Measurements from ENCODE around the gene LRSAM1.

LRSAM1 gene

DNA sequence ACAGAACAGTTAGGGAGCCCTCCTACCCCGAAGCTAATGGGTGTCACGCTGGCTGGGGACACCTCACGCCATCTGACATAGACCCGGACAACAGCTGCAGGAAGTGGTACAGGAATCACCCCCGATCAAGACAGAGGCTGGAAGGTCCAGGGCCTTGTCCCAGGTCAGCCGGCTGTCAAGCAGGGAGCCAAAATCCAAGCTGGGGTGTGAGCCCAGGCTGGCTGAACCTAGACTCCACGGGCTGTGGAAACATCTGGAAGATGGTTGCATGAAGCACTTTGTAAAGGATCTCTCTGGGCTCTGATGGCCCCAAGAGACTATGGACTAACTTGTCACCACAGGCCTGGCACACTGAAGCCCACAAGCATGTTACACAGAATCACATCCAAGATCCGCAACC lies 91.9 kb downstream of the LRSAM1 start:
- no peaks in the 10 kb centered on the region for H3K36me3 ChIP-seq (replicated peaks in 1 of 2; ENCODE audit: control insufficient read depth in 2 of 2, insufficient read depth in 2 of 2, low read length in 2 of 2)

DNA sequence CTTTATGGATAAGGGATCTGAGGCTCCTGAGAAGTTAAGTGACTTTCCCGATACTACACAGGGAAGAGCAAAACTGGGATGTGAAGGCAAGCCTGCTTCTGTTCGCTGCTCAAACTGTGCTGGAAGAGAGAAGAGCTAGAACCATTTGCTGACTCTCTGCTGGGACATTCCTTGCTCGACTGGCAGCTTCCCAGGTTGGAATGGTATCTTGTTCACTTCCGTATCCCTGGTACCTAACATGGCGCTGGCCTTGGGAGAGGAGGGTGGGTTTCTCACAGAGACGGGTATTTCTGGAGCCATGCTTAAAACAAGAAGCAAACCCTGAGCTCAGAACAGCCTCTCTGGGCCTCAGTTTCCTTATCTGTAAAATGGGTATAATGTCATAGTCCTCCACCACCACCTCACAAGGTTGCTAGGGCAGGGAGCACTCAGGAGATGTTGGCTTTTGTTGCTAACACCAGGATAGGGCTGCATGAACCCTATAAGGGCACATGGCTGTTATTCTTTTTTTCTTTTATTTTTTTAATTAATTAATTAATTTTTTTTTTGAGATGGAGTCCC lies 92.7 kb downstream of the LRSAM1 start:
- H3K14ac ChIP-seq (ENCODE audit: low read length) = no peak overlapping the region
- no peak overlapping the region for H2BK15ac ChIP-seq (ENCODE audit: low read length)
- H3K27ac ChIP-seq (replicated peaks; ENCODE audit: low read length) = no peak overlapping the region
- H2BK12ac ChIP-seq (ENCODE audit: low read length) = no peak overlapping the region
- H3K9me3 ChIP-seq (replicated peaks in 1 of 2; ENCODE audit: control insufficient read depth in 2 of 2, insufficient read depth in 1 of 2, low read depth in 1 of 2, low read length in 2 of 2) = no peaks in the 10 kb centered on the region
- H3K36me3 ChIP-seq (replicated peaks in 1 of 2; ENCODE audit: control insufficient read depth in 2 of 2, insufficient read depth in 2 of 2, low read length in 2 of 2) = no peaks in the 10 kb centered on the region
- H3K4ac ChIP-seq (ENCODE audit: low read length) = no peak overlapping the region
- DNase-seq (ENCODE audit: low spot score) = no peak
- no peak overlapping the region for H4K91ac ChIP-seq (ENCODE audit: low read depth, low read length, poor library complexity)
- no peak overlapping the region for H2BK120ac ChIP-seq (ENCODE audit: low read depth, low read length)
- no CpG with 5 or more reads among the region's 6 CpGs for WGBS, 2 donors (ENCODE audit: extremely low coverage in 2 of 2, insufficient read length in 2 of 2, insufficient replicate concordance in 1 of 2)
- no peak overlapping the region for H3K4me3 ChIP-seq (ENCODE audit: low read length in 2 of 2)
- H2BK5ac ChIP-seq (ENCODE audit: low read length) = no peak overlapping the region
- peaks cover 18% of the 10 kb centered on the region for H3K79me1 ChIP-seq (ENCODE audit: low read depth, low read length)
- H2AFZ ChIP-seq (ENCODE audit: low read length) = no peak overlapping the region
- H3K27me3 ChIP-seq (ENCODE audit: control insufficient read depth in 3 of 3, insufficient read depth in 3 of 3, low read depth in 1 of 3, low read length in 3 of 3) = no peaks in the 10 kb centered on the region
- H3K18ac ChIP-seq (ENCODE audit: low read length) = no peak overlapping the region
- H3K9ac ChIP-seq (ENCODE audit: low read depth, low read length, poor library complexity) = no peak overlapping the region
- no peak overlapping the region for H3K23ac ChIP-seq (ENCODE audit: low read depth, low read length, poor library complexity)
- H3K4me2 ChIP-seq (ENCODE audit: insufficient read depth, low read length, poor library complexity, severe bottlenecking) = no peak overlapping the region
- no peak overlapping the region for H2AK5ac ChIP-seq (ENCODE audit: low read depth, low read length)
- H4K8ac ChIP-seq (ENCODE audit: low read depth, low read length) = no peak overlapping the region
- peaks cover 6 to 17% of the 10 kb centered on the region in 2 donors for H3K4me1 ChIP-seq (ENCODE audit: control insufficient read depth in 2 of 2, insufficient read depth in 1 of 2, low read depth in 1 of 2, low read length in 2 of 2)

More for the DNA sequence above, 91.9 kb downstream of the LRSAM1 start:
- H2AFZ ChIP-seq (ENCODE audit: low read length) = no peak overlapping the region
- H2BK120ac ChIP-seq (ENCODE audit: low read depth, low read length) = no peak overlapping the region
- no peaks in the 10 kb centered on the region for H3K9me3 ChIP-seq (replicated peaks in 1 of 2; ENCODE audit: control insufficient read depth in 2 of 2, insufficient read depth in 1 of 2, low read depth in 1 of 2, low read length in 2 of 2)
- H3K4me3 ChIP-seq (ENCODE audit: low read length in 2 of 2) = no peak overlapping the region
- peak overlapping the region; percentile 91 for H3K18ac ChIP-seq (ENCODE audit: low read length)
- H2AK5ac ChIP-seq (ENCODE audit: low read depth, low read length) = peak overlapping the region; percentile 74
- no peak overlapping the region for H3K27ac ChIP-seq (replicated peaks; ENCODE audit: low read length)
- H2BK12ac ChIP-seq (ENCODE audit: low read length) = no peak overlapping the region
- H2BK5ac ChIP-seq (ENCODE audit: low read length) = no peak overlapping the region
- H3K27me3 ChIP-seq (ENCODE audit: control insufficient read depth in 3 of 3, insufficient read depth in 3 of 3, low read depth in 1 of 3, low read length in 3 of 3) = no peaks in the 10 kb centered on the region
- peak overlapping the region; percentile 77 for H3K14ac ChIP-seq (ENCODE audit: low read length)
- H4K8ac ChIP-seq (ENCODE audit: low read depth, low read length) = peak overlapping the region; percentile 57
- no peak for DNase-seq (ENCODE audit: low spot score)
- H4K91ac ChIP-seq (ENCODE audit: low read depth, low read length, poor library complexity) = no peak overlapping the region
- peak overlapping the region; percentile 10 for H3K4ac ChIP-seq (ENCODE audit: low read length)
- H3K9ac ChIP-seq (ENCODE audit: low read depth, low read length, poor library complexity) = no peak overlapping the region
- H3K79me1 ChIP-seq (ENCODE audit: low read depth, low read length) = peaks cover 18% of the 10 kb centered on the region
- no peak overlapping the region for H3K23ac ChIP-seq (ENCODE audit: low read depth, low read length, poor library complexity)
- H3K4me2 ChIP-seq (ENCODE audit: insufficient read depth, low read length, poor library complexity, severe bottlenecking) = no peak overlapping the region
- WGBS, 2 donors (ENCODE audit: extremely low coverage in 2 of 2, insufficient read length in 2 of 2, insufficient replicate concordance in 1 of 2) = no CpG with 5 or more reads among the region's 8 CpGs
- peaks cover 6 to 18% of the 10 kb centered on the region in 2 donors for H3K4me1 ChIP-seq (ENCODE audit: control insufficient read depth in 2 of 2, insufficient read depth in 1 of 2, low read depth in 1 of 2, low read length in 2 of 2)
- no peak overlapping the region for H2BK15ac ChIP-seq (ENCODE audit: low read length)

DNA sequence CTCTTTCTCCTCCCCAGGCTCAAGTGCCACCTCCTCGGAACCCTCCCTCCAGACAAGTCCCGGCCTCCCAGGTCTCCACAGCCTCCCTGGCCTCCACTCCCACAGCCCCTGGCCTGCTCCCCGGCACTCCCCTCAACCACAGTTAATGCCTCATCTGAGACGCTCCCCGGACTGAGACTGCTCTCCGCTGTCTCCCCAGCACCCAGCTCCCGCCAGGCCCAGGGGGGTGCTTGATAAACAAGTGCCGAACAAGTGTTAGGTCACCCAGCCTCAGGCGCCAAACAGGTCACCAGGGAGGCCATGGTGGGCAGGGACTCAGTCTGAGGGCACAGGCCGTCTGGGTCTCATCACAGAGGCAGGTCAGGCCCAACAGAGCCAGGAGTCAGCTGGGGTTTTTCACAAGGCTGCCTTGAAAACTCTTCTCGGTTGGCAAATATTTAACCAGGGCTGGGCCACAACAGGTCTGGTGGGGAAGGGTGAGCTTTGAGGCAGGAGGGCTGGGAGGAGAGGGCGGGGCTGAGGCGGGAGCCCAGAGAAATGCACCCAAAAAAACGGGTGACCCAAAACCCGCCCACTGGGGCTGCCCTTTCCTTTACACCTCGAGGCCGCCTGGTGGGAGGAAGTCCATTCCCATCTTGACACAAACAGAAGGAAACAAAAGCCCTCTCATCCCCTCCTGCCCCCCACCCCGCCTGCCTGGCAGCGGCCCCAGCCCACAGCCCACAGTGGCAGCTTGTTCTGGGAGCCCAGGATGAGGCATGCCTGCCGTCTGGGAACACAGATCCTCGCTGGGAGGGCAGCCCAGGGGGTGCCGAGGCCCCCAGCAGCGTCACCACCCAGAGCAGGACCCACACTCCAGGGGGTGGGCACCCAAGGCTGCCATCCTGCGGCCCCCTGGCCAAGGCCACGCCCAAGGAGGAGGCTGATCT lies 94.2 kb downstream of the LRSAM1 start:
- Histone ChIP-seq H2BK12ac (ENCODE audit: low read length) (no peak overlapping the region), H3K4ac (ENCODE audit: low read length) (no peak overlapping the region), H3K9me3 (replicated peaks in 1 of 2; ENCODE audit: control insufficient read depth in 2 of 2, insufficient read depth in 1 of 2, low read depth in 1 of 2, low read length in 2 of 2) (no peaks in the 10 kb centered on the region), H4K91ac (ENCODE audit: low read depth, low read length, poor library complexity) (no peak overlapping the region), H3K36me3 (replicated peaks in 1 of 2; ENCODE audit: control insufficient read depth in 2 of 2, insufficient read depth in 2 of 2, low read length in 2 of 2) (no peaks in the 10 kb centered on the region), H3K23ac (ENCODE audit: low read depth, low read length, poor library complexity) (no peak overlapping the region), H2AK5ac (ENCODE audit: low read depth, low read length) (peak overlapping the region; percentile 93), H3K4me3 (ENCODE audit: low read length in 2 of 2) (no peak overlapping the region), H3K27ac (replicated peaks; ENCODE audit: low read length) (no peak overlapping the region), H2BK120ac (ENCODE audit: low read depth, low read length) (no peak overlapping the region), H3K14ac (ENCODE audit: low read length) (peak overlapping the region; percentile 97), H4K8ac (ENCODE audit: low read depth, low read length) (no peak overlapping the region), H2BK5ac (ENCODE audit: low read length) (peak overlapping the region; percentile 29), H3K4me2 (ENCODE audit: insufficient read depth, low read length, poor library complexity, severe bottlenecking) (no peak overlapping the region), H3K9ac (ENCODE audit: low read depth, low read length, poor library complexity) (peak overlapping the region; percentile 63), H3K79me1 (ENCODE audit: low read depth, low read length) (peaks cover 13% of the 10 kb centered on the region), H3K4me1 (ENCODE audit: control insufficient read depth in 2 of 2, insufficient read depth in 1 of 2, low read depth in 1 of 2, low read length in 2 of 2) (peaks cover 6 to 19% of the 10 kb centered on the region in 2 donors), H3K27me3 (ENCODE audit: control insufficient read depth in 3 of 3, insufficient read depth in 3 of 3, low read depth in 1 of 3, low read length in 3 of 3) (no peaks in the 10 kb centered on the region), H2BK15ac (ENCODE audit: low read length) (peak overlapping the region; percentile 86), H2AFZ (ENCODE audit: low read length) (no peak overlapping the region), H3K18ac (ENCODE audit: low read length) (peak overlapping the region; percentile 84)
- no peak for DNase-seq (ENCODE audit: low spot score)
- WGBS, 2 donors (ENCODE audit: extremely low coverage in 2 of 2, insufficient read length in 2 of 2, insufficient replicate concordance in 1 of 2) = no CpG with 5 or more reads among the region's 25 CpGs

DNA sequence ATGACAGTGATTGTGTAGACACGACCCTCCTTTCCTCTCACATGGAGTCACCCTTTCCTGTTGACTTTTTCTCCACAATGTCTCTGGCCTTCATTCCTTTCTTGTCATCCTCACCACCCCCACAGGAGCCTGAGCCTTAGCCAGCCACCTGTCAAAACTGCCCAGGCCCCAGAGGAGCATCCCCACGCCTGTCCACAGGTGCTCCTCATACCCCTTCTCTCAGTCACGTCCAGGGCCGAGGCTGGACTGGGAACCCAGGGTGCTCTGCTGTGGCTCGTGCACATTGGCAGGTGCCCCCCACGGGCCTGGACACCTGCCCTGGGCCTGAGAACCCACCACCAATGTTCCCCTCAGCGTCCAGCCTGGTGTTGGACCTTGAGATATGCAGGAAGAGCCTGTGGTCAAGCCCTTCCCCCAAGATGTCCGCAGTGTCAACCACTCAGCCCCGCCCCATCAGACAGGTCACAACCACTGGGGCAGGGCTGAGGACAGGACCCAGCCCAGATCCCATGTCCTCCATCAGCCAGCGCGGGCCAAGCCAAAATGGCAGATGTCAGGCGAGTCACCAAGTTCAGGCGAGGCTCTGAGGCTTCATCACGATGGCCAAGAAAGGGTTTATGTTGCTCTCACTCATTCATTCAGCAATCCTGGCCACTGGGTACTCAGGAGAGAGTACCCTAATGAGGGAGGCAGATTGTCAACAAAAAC lies 95.0 kb downstream of the LRSAM1 start:
- H2BK12ac ChIP-seq (ENCODE audit: low read length) = peak overlapping the region; percentile 88
- peaks cover 9% of the 10 kb centered on the region for H3K79me1 ChIP-seq (ENCODE audit: low read depth, low read length)
- H3K4me3 ChIP-seq (ENCODE audit: low read length in 2 of 2) = no peak overlapping the region
- H3K4me1 ChIP-seq (ENCODE audit: control insufficient read depth in 2 of 2, insufficient read depth in 1 of 2, low read depth in 1 of 2, low read length in 2 of 2) = peaks cover 6 to 19% of the 10 kb centered on the region in 2 donors
- H3K14ac ChIP-seq (ENCODE audit: low read length) = peak overlapping the region; percentile 97
- peak overlapping the region; percentile 88 for H2AK5ac ChIP-seq (ENCODE audit: low read depth, low read length)
- no peak for DNase-seq (ENCODE audit: low spot score)
- no peak overlapping the region for H3K4ac ChIP-seq (ENCODE audit: low read length)
- no CpG with 5 or more reads among the region's 14 CpGs for WGBS, 2 donors (ENCODE audit: extremely low coverage in 2 of 2, insufficient read length in 2 of 2, insufficient replicate concordance in 1 of 2)
- H2AFZ ChIP-seq (ENCODE audit: low read length) = no peak overlapping the region
- no peaks in the 10 kb centered on the region for H3K9me3 ChIP-seq (replicated peaks in 1 of 2; ENCODE audit: control insufficient read depth in 2 of 2, insufficient read depth in 1 of 2, low read depth in 1 of 2, low read length in 2 of 2)
- H4K91ac ChIP-seq (ENCODE audit: low read depth, low read length, poor library complexity) = no peak overlapping the region
- no peak overlapping the region for H3K23ac ChIP-seq (ENCODE audit: low read depth, low read length, poor library complexity)
- H3K27ac ChIP-seq (replicated peaks; ENCODE audit: low read length) = no peak overlapping the region
- H3K36me3 ChIP-seq (replicated peaks in 1 of 2; ENCODE audit: control insufficient read depth in 2 of 2, insufficient read depth in 2 of 2, low read length in 2 of 2) = no peaks in the 10 kb centered on the region
- H3K9ac ChIP-seq (ENCODE audit: low read depth, low read length, poor library complexity) = peak overlapping the region; percentile 63
- no peak overlapping the region for H2BK15ac ChIP-seq (ENCODE audit: low read length)
- peak overlapping the region; percentile 29 for H2BK5ac ChIP-seq (ENCODE audit: low read length)
- no peaks in the 10 kb centered on the region for H3K27me3 ChIP-seq (ENCODE audit: control insufficient read depth in 3 of 3, insufficient read depth in 3 of 3, low read depth in 1 of 3, low read length in 3 of 3)
- H3K18ac ChIP-seq (ENCODE audit: low read length) = peak overlapping the region; percentile 84
- H3K4me2 ChIP-seq (ENCODE audit: insufficient read depth, low read length, poor library complexity, severe bottlenecking) = no peak overlapping the region
- H2BK120ac ChIP-seq (ENCODE audit: low read depth, low read length) = no peak overlapping the region
- no peak overlapping the region for H4K8ac ChIP-seq (ENCODE audit: low read depth, low read length)

Data from neuronal stem cell (in vitro differentiated cells).